Measurements from ENCODE around the gene GRWD1.

GRWD1 gene

GRCh38 chr19:48421548-48421947, 24.2 kb upstream of the GRWD1 start:
- DNase-seq, result no peak

GRCh38 chr19:48424694-48425219, 21.0 kb upstream of the GRWD1 start:
- DNase-seq, result peak in 3 of 56 donors; percentile 11 to 28 (median 14)

GRCh38 chr19:48428670-48429069, 17.1 kb upstream of the GRWD1 start:
- no peak for DNase-seq

- no peak for DNase-seq
Measured at GRCh38 chr19:48433337-48433736, 12.4 kb upstream of the GRWD1 start.

- no peak for DNase-seq
Measured at GRCh38 chr19:48436586-48436985, 9.2 kb upstream of the GRWD1 start.

GRCh38 chr19:48441360-48442050, 4.3 kb upstream of the GRWD1 start:
- no peak for DNase-seq

- no peak for DNase-seq
Measured at GRCh38 chr19:48442116-48443035, 3.4 kb upstream of the GRWD1 start.

- DNase-seq, result peak in 1 of 56 donors; percentile 21
Measured at GRCh38 chr19:48443256-48443655, 2.5 kb upstream of the GRWD1 start.

GRCh38 chr19:48443731-48444128, 2.1 kb upstream of the GRWD1 start:
- DNase-seq, result no peak

- DNase-seq, result peak in 1 of 56 donors; percentile 14
Measured at GRCh38 chr19:48444129-48444935, 1.5 kb upstream of the GRWD1 start.

GRCh38 chr19:48444936-48445200, 915 bp upstream of the GRWD1 start:
- DNase-seq, result no peak

GRCh38 chr19:48445256-48445605, 552 bp upstream of the GRWD1 start:
- peak in 29 of 56 donors; percentile 12 to 88 (median 58) for DNase-seq

- DNase-seq, result no peak
Measured at GRCh38 chr19:48446579-48446978, 796 bp downstream of the GRWD1 start.

- DNase-seq, result no peak
Measured at GRCh38 chr19:48448563-48448962, 2.8 kb downstream of the GRWD1 start.

- DNase-seq, result no peak
Measured at GRCh38 chr19:48450441-48450840, 4.7 kb downstream of the GRWD1 start.

GRCh38 chr19:48450863-48451262, 5.1 kb downstream of the GRWD1 start:
- no peak for DNase-seq

GRCh38 chr19:48451624-48452023, 5.8 kb downstream of the GRWD1 start:
- no peak for DNase-seq

- peak in 1 of 56 donors; percentile 32 for DNase-seq
Measured at GRCh38 chr19:48452289-48453190, 6.8 kb downstream of the GRWD1 start.

- DNase-seq, result peak in 19 of 56 donors; percentile 6 to 70 (median 35)
Measured at GRCh38 chr19:48454150-48454730, 8.5 kb downstream of the GRWD1 start.
